GM12878 (cell line): ENCODE measurements around the gene SLX4IP. TPM values are rescaled to one million over a fixed set of nuclear protein-coding genes. Genes with fewer than 3 reads are reported as not detected.

Experiments used
- BACH1 ChIP-seq: fragments of 450-650 bp; IDR thresholded peaks from 2 replicates; pipeline ENCODE4 v1.6.1; 2017; ENCODE audit warnings: mild to moderate bottlenecking, borderline replicate concordance
- CEBPB ChIP-seq, 2 experiments: fragments of 150-350 bp in 1 of 2; IDR thresholded peaks; 2 replicates each; pipeline ENCODE4 v1.6.1; 2012 to 2014; ENCODE audit warnings: low read depth in 2 of 2, low read length in 2 of 2, borderline replicate concordance in 1 of 2, inconsistent platforms in 1 of 2
- GATAD2B ChIP-seq: fragments of 450-650 bp; conservative IDR thresholded peaks from 2 replicates; pipeline ENCODE4 v1.6.1; 2017; ENCODE audit warnings: low read depth, mild to moderate bottlenecking, moderate library complexity
- IKZF1 ChIP-seq: fragments of 450-650 bp; conservative IDR thresholded peaks from 2 replicates; pipeline ENCODE4 v1.6.1; 2017; ENCODE audit warnings: antibody characterized with exemption, mild to moderate bottlenecking
- IKZF2 ChIP-seq, 2 experiments: fragments of 450-650 bp; IDR thresholded peaks; 2 replicates each; pipeline ENCODE4 v1.6.1; 2017; ENCODE audit warnings: mild to moderate bottlenecking in 2 of 2, moderate library complexity in 2 of 2
- IRF4 ChIP-seq: IDR thresholded peaks from 2 replicates; pipeline ENCODE4 v1.6.1; 2011; ENCODE audit warnings: low read depth, low read length
- KLF5 ChIP-seq: fragments of 450-650 bp; IDR thresholded peaks from 2 replicates; pipeline ENCODE4 v1.6.1; 2014; ENCODE audit warnings: mild to moderate bottlenecking; ENCODE audit not compliant: partially characterized antibody
- LARP7 ChIP-seq: fragments of 450-650 bp; IDR thresholded peaks from 2 replicates; pipeline ENCODE4 v1.6.1; 2017; ENCODE audit warnings: mild to moderate bottlenecking
- MTA2 ChIP-seq: fragments of 450-650 bp; IDR thresholded peaks from 2 replicates; pipeline ENCODE4 v1.6.1; 2016; ENCODE audit warnings: low read depth, mild to moderate bottlenecking, moderate library complexity
- NFIC ChIP-seq: IDR thresholded peaks from 2 replicates; pipeline ENCODE4 v1.6.1; 2012; ENCODE audit warnings: low read depth, mild to moderate bottlenecking, inconsistent platforms, low read length, moderate library complexity
- NR2C1 ChIP-seq: fragments of 450-650 bp; IDR thresholded peaks from 2 replicates; pipeline ENCODE4 v1.6.1; 2017; ENCODE audit warnings: antibody characterized with exemption, mild to moderate bottlenecking, moderate library complexity
- POU2F2 ChIP-seq: IDR thresholded peaks from 3 replicates; pipeline ENCODE4 v1.6.1; 2011; ENCODE audit warnings: low read depth, mild to moderate bottlenecking, low read length, borderline replicate concordance
- RELA ChIP-seq: fragments of 450-650 bp; IDR thresholded peaks from 2 replicates; pipeline ENCODE4 v1.8.0; 2014; ENCODE audit warnings: borderline replicate concordance; ENCODE audit not compliant: partially characterized antibody
- SP1 ChIP-seq: IDR thresholded peaks from one replicate; pipeline ENCODE4 v1.6.1; 2011; ENCODE audit warnings: low read depth, low read length
- TCF3 ChIP-seq: IDR thresholded peaks from 2 replicates; pipeline ENCODE4 v1.6.1; 2012; ENCODE audit warnings: low read depth, mild to moderate bottlenecking, low read length, borderline replicate concordance; ENCODE audit not compliant: insufficient read depth
- TCF7 ChIP-seq: IDR thresholded peaks from 2 replicates; pipeline ENCODE4 v1.6.1; 2014; ENCODE audit warnings: antibody characterized with exemption, borderline replicate concordance
- YY1 ChIP-seq: IDR thresholded peaks from 2 replicates; pipeline ENCODE4 v1.6.1; 2011; ENCODE audit warnings: low read depth, mild to moderate bottlenecking, low read length
- ZNF207 ChIP-seq: fragments of 450-650 bp; IDR thresholded peaks from 2 replicates; pipeline ENCODE4 v1.6.1; 2014; ENCODE audit warnings: antibody characterized with exemption, mild to moderate bottlenecking, borderline replicate concordance
- ZNF274 ChIP-seq: IDR thresholded peaks from one replicate; pipeline ENCODE4 v1.8.0; 2011; ENCODE audit not compliant: insufficient read length, insufficient read depth
- polyA plus RNA-seq, 11 experiments: library from polyadenylated mRNA; depleted of rRNA in 4 of 11; unstranded in 6 of 11; stranded (reverse) in 5 of 11; fragments of >200 nt; fragmentation: Nextera tagmentation in 4 of 11; fragmentation: Illumina TruSeq in 1 of 11; extraction: Ambion mirVana in 4 of 11; extraction: Trizol in 1 of 11; gene quantifications; 1 replicate in 1 of 11; 2 replicates in 10 of 11; pipeline versions ENCODE4 v1.2.1 to v1.2.3, GENCODE V29; 2011 to 2016; ENCODE audit warnings: inconsistent platforms in 2 of 11, missing spikeins in 2 of 11, low read depth in 1 of 11
- total RNA-seq, 4 experiments: library from RNA; depleted of rRNA in 3 of 4; stranded (reverse); fragments of >200 nt in 3 of 4; fragmentation: Illumina TruSeq in 1 of 4; extraction: Trizol in 1 of 4; gene quantifications; 2 replicates each; pipeline versions ENCODE4 v1.2.1 to v1.2.3, GENCODE V29; 2013 to 2021
- TF ChIP-seq, protein P1 (sequence below): fragments of 450-650 bp; IDR thresholded peaks from 2 replicates; pipeline ENCODE4 v1.6.1; 2018; ENCODE audit warnings: borderline replicate concordance, mild to moderate bottlenecking; ENCODE audit not compliant: partially characterized antibody
- TF ChIP-seq, protein P2 (sequence below), 3 experiments: IDR thresholded peaks in 2 of 3; conservative IDR thresholded peaks in 1 of 3; 2 replicates each; pipeline ENCODE4 v1.5.1; 2011; ENCODE audit warnings: low read depth in 3 of 3, low read length in 3 of 3, mild to moderate bottlenecking in 3 of 3, control low read depth in 2 of 3, moderate library complexity in 2 of 3, inconsistent platforms in 1 of 3, mixed read lengths in 1 of 3; ENCODE audit not compliant: control insufficient read depth in 2 of 3, insufficient read depth in 1 of 3; ENCODE audit errors: extremely low read depth in 1 of 3
- TF ChIP-seq, protein P3 (sequence below): fragments of 150-350 bp; IDR thresholded peaks from 2 replicates; pipeline ENCODE4 v1.6.1; 2016; ENCODE audit warnings: low read depth, low read length

The SLX4IP gene
- total and polyA plus RNA-seq, 10 of the 15 experiments (the other 5 are each of a cell fraction or from before 2014, with no cell fraction given) = 2.2 to 11.0 (median 6.3) TPM

DNA sequence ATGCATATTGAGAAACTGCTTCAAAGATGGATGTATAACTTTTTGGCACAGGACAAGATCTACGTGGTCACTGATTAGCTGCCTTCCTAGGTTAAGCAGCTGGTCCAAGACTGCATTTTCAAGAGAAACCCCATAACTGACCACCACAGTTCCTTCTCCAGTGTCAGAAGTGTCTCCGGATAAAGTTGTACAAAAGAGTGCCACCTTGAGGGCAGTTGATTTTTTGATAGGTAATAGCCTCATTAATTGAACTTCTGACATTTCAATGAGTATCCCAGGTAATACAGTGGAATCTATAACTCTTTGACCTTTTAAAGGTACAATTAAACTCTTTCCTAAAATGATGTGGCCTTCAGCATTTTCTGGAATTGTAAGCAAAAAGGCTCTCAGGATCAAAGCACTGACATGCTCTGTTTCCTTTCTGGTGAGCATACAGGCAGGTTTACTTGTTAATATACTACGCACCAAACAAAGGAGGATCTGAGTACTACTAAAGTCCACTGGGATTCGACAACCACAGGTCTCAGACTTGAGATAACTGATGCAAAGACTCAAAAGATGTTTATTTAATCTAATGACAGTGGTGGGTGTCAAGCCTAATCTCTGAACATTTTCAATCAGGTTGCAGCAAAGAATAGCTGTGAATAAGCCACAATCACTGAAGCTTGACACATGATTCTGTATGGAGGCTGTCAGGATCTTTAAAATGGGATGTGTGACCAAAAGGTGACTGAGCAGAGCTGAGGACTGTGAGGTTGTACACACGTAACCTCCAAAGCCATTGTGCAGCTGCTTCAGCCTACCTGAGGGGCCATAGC, 22.3 kb upstream of the SLX4IP start (continued):
- TF ChIP-seq, protein P1, sequence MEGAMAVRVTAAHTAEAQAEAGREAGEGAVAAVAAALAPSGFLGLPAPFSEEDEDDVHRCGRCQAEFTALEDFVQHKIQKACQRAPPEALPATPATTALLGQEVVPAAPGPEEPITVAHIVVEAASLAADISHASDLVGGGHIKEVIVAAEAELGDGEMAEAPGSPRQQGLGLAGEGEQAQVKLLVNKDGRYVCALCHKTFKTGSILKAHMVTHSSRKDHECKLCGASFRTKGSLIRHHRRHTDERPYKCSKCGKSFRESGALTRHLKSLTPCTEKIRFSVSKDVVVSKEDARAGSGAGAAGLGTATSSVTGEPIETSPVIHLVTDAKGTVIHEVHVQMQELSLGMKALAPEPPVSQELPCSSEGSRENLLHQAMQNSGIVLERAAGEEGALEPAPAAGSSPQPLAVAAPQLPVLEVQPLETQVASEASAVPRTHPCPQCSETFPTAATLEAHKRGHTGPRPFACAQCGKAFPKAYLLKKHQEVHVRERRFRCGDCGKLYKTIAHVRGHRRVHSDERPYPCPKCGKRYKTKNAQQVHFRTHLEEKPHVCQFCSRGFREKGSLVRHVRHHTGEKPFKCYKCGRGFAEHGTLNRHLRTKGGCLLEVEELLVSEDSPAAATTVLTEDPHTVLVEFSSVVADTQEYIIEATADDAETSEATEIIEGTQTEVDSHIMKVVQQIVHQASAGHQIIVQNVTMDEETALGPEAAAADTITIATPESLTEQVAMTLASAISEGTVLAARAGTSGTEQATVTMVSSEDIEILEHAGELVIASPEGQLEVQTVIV = no peak
- no peak for TF ChIP-seq CEBPB (IDR thresholded peaks at IDR 0.05; ENCODE audit: borderline replicate concordance in 1 of 2, low read depth in 2 of 2, low read length in 2 of 2)
- no peak for TF ChIP-seq NFIC
- peak; percentile 60 to 72; a peak in 2 of 4 replicates for TF ChIP-seq IKZF2 (IDR thresholded peaks at IDR 0.05)
- no peak for TF ChIP-seq TCF3
- no peak for TF ChIP-seq POU2F2
- no peak for TF ChIP-seq NR2C1
- TF ChIP-seq SP1 = no peak
- no peak for TF ChIP-seq GATAD2B
- TF ChIP-seq YY1 = no peak
- no peak for TF ChIP-seq RELA
- TF ChIP-seq IRF4 = no peak
- TF ChIP-seq IKZF1 = peak; percentile 41; the same call in 1 of the 2 replicates
- TF ChIP-seq BACH1 = no peak
- TF ChIP-seq ZNF274 = no peak
- no peak for TF ChIP-seq KLF5
- TF ChIP-seq, protein P2, sequence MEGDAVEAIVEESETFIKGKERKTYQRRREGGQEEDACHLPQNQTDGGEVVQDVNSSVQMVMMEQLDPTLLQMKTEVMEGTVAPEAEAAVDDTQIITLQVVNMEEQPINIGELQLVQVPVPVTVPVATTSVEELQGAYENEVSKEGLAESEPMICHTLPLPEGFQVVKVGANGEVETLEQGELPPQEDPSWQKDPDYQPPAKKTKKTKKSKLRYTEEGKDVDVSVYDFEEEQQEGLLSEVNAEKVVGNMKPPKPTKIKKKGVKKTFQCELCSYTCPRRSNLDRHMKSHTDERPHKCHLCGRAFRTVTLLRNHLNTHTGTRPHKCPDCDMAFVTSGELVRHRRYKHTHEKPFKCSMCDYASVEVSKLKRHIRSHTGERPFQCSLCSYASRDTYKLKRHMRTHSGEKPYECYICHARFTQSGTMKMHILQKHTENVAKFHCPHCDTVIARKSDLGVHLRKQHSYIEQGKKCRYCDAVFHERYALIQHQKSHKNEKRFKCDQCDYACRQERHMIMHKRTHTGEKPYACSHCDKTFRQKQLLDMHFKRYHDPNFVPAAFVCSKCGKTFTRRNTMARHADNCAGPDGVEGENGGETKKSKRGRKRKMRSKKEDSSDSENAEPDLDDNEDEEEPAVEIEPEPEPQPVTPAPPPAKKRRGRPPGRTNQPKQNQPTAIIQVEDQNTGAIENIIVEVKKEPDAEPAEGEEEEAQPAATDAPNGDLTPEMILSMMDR (IDR thresholded peaks at IDR 0.05 in 2 of 3, conservative IDR thresholded peaks at IDR 0.05 in 1 of 3; ENCODE audit: control insufficient read depth in 2 of 3, extremely low read depth in 1 of 3, insufficient read depth in 1 of 3, low read depth in 3 of 3, low read length in 3 of 3) = peak; percentile 19 to 32 (median 20); a peak in 1 of 6 replicates
- TF ChIP-seq, protein P3, sequence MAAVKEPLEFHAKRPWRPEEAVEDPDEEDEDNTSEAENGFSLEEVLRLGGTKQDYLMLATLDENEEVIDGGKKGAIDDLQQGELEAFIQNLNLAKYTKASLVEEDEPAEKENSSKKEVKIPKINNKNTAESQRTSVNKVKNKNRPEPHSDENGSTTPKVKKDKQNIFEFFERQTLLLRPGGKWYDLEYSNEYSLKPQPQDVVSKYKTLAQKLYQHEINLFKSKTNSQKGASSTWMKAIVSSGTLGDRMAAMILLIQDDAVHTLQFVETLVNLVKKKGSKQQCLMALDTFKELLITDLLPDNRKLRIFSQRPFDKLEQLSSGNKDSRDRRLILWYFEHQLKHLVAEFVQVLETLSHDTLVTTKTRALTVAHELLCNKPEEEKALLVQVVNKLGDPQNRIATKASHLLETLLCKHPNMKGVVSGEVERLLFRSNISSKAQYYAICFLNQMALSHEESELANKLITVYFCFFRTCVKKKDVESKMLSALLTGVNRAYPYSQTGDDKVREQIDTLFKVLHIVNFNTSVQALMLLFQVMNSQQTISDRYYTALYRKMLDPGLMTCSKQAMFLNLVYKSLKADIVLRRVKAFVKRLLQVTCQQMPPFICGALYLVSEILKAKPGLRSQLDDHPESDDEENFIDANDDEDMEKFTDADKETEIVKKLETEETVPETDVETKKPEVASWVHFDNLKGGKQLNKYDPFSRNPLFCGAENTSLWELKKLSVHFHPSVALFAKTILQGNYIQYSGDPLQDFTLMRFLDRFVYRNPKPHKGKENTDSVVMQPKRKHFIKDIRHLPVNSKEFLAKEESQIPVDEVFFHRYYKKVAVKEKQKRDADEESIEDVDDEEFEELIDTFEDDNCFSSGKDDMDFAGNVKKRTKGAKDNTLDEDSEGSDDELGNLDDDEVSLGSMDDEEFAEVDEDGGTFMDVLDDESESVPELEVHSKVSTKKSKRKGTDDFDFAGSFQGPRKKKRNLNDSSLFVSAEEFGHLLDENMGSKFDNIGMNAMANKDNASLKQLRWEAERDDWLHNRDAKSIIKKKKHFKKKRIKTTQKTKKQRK = no peak
- TF ChIP-seq TCF7 = no peak
- TF ChIP-seq MTA2 = peak; percentile 78
- TF ChIP-seq LARP7 = no peak
- TF ChIP-seq ZNF207 = no peak
